Stimulated activated CD4-positive, alpha-beta T cell treated with anti-CD3 and anti-CD28 coated beads, Interleukin-4, amount 100 ng/mL, for 1 hour (primary cell): Measurements from ENCODE around the gene SKIC2.

Source experiments
- DNase-seq: peaks from one replicate; pipeline ENCODE4 v3.0.0-alpha.2; 2020

The SKIC2 gene

DNA sequence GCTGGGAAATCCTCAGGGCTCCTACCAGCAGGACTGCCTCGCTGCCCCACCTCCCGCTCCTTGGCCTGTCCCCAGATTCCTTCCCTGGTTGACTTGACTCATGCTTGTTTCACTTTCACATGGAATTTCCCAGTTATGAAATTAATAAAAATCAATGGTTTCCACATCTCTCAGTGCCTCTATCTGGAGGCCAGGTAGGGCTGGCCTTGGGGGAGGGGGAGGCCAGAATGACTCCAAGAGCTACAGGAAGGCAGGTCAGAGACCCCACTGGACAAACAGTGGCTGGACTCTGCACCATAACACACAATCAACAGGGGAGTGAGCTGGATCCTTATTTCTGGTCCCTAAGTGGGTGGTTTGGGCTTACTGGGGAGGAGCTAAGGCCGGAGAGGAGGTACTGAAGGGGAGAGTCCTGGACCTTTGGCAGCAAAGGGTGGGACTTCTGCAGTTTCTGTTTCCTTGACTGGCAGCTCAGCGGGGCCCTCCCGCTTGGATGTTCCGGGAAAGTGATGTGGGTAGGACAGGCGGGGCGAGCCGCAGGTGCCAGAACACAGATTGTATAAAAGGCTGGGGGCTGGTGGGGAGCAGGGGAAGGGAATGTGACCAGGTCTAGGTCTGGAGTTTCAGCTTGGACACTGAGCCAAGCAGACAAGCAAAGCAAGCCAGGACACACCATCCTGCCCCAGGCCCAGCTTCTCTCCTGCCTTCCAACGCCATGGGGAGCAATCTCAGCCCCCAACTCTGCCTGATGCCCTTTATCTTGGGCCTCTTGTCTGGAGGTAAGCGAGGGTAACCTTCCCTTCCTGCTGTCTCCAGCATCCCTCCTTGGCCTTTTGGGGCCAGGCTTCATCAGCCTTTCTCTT is 13.2 kb upstream of the SKIC2 start, which contains the start of gene CFB:
Gene CFB, plus strand, starts transcription at position 589 of the 863 bp plus-strand sequence. Its CDS starts 127 bp downstream, at position 716.
- DNase-seq, result no peak

DNA sequence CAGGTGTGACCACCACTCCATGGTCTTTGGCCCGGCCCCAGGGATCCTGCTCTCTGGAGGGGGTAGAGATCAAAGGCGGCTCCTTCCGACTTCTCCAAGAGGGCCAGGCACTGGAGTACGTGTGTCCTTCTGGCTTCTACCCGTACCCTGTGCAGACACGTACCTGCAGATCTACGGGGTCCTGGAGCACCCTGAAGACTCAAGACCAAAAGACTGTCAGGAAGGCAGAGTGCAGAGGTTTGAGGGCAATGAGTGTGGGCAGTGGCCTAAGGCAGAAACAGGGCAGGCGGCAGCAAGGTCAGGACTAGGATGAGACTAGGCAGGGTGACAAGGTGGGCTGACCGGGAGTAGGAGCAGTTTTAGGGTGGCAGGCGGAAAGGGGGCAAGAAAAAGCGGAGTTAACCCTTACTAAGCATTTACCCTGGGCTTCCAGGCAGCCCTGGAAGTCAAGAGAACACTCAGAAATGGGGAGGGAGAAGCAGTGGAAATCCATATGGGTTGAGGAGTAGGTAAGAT is 12.5 kb upstream of the SKIC2 start:
- no peak for DNase-seq

DNA sequence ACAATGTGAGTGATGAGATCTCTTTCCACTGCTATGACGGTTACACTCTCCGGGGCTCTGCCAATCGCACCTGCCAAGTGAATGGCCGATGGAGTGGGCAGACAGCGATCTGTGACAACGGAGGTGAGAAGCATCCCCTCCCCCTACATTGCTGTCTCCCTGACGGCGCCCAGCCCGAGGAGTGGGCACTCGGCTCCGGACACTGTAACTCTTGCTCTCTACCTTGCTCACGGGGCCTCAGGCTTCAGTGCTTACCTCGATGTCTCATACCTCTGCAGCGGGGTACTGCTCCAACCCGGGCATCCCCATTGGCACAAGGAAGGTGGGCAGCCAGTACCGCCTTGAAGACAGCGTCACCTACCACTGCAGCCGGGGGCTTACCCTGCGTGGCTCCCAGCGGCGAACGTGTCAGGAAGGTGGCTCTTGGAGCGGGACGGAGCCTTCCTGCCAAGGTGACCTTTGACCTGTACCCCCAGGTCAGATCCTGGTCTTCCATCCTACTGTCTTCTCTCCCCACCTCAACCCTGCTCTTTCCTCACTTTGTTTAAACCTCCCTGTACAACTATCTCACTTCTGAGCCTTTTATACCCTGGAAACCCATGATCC is 11.8 kb upstream of the SKIC2 start:
- DNase-seq, result no peak

DNA sequence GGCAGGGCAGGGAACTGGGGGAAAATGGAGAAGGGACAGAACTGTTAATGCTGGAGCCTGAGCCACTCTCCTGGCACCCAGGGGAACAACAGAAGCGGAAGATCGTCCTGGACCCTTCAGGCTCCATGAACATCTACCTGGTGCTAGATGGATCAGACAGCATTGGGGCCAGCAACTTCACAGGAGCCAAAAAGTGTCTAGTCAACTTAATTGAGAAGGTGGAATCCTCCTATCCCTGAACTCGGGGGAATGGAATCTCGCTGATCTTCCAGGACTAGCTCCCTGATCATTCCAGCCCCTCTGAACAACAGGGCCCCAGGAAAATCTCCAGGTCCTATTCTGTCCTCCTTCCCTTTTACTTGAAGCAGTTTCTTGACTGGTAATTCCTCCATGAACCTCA is 11.1 kb upstream of the SKIC2 start:
- no peak for DNase-seq

DNA sequence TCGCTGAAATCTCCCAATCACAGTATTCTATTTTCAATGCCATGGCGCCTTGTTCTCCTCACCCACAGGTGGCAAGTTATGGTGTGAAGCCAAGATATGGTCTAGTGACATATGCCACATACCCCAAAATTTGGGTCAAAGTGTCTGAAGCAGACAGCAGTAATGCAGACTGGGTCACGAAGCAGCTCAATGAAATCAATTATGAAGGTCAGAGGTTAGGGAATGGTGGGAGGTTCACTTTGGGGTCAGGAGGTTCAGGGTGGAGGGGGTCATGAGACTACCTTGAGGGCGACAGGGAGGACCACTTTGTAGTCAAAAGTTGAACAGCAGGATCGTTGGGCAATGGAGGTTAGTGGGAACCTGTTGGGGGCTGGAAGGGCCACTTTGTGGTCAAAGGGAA is 10.7 kb upstream of the SKIC2 start:
- DNase-seq, result no peak

DNA sequence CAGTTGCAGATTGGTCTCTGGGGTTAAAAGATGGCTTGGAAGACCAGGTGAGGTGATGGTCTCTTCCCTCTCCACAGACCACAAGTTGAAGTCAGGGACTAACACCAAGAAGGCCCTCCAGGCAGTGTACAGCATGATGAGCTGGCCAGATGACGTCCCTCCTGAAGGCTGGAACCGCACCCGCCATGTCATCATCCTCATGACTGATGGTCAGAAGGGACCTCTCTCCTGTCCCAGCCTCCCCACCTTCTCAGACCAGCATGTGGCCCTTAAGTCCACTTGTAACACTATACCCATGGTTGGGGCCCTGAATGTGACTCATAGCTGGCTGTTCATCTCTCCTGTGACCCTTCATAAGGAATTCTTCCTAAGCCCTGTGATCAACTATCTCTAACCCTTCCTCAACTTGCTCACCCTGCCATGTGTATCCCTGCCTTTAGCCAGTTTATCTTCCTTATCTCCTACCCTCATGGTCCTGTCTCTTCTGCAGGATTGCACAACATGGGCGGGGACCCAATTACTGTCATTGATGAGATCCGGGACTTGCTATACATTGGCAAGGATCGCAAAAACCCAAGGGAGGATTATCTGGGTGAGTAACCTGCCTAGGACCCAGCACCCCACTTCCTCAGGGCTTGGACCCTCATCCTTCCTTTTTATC is 10.1 kb upstream of the SKIC2 start:
- DNase-seq, result no peak

DNA sequence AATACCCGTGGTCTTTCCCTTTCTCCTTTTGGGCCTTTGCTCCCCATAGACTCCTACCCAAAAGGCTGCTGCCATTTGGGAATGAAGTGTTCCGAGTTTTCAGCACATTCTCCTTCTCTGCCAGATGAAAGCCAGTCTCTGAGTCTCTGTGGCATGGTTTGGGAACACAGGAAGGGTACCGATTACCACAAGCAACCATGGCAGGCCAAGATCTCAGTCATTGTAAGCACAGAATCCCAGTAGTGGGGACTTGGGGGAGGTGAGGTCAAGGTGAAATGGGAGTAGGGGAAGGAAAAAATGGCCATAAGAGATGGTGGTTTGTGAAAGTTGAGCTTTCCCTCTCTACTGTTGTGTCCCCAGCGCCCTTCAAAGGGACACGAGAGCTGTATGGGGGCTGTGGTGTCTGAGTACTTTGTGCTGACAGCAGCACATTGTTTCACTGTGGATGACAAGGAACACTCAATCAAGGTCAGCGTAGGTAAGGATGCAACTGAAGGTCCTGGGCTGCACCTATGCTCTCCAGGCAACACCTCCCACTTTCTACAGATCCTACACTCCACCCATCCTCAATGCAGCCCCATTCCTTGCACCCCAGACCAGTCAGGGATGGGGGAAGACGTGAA is 8.9 kb upstream of the SKIC2 start:
- DNase-seq, result no peak

DNA sequence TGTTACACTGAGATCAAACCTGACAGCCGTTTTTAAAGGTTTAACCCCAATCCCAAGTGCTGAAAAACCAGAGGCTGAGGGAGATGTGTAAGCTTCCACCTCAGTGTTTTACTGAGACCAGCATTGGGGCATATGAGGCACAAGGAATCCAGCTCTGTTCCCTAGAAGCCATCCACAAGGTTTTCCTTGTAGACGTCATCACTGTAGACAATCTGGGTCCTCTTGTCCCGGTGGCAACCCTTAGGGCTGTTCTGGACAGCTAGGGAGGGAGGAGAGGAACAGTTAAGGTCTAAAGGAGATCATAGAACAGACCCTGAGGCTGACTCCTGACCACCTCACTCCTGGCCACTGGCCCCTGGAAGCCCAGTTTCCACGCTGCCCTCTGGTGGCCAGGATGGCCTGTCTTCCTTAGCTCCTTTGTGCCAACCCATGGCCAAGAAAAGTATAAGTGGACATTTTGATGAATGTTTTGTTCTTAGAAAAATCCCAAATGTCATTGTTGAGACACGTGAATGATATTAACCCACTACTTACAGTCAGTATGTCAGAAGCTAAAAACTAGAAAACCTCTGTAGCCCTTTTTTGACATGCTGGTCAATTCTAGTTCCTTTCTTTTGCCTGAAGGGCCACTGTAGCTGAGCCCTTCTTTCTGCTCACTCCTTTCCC is 6.7 kb upstream of the SKIC2 start:
- peak; percentile 44 for DNase-seq

DNA sequence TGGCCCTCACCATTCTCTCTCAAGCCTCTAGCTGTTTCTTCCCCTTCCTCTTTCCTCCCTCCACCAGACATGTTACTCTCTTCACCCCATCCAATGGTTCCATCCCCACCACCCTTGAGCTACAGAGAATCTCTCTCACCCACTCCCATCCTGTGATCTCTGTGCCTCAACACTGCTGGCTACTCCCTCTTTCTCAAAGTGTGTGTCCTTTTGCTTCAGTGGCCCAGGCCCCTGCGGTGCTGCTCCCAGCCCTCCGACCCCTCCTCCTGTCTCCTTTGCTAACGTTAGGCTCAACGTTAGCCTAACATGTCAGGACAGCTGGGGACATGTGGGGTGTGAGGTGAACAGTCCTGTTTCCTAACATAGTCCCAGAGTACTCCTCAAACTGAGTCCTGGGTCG is 6.1 kb upstream of the SKIC2 start:
- no peak for DNase-seq

DNA sequence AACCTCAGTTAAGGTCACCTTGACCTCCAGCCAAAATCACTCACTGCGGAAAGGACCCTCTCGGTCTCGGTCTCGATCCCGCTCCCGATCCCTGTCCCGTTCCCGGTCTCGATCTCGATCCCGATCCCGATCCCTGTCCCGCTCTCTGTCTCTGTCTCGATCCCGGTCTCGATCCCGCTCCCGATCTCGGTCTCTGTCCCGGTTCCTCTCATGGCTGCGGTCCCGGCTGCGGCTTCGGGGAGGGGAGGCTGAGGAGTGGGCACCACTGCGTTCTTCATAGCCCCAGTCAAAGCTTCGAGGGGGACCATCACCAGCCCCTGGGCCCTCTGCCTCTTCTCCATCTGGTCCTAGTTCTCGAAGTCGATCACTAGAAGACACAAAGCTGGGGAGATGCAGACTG is 4.5 kb upstream of the SKIC2 start:
- no peak for DNase-seq

DNA sequence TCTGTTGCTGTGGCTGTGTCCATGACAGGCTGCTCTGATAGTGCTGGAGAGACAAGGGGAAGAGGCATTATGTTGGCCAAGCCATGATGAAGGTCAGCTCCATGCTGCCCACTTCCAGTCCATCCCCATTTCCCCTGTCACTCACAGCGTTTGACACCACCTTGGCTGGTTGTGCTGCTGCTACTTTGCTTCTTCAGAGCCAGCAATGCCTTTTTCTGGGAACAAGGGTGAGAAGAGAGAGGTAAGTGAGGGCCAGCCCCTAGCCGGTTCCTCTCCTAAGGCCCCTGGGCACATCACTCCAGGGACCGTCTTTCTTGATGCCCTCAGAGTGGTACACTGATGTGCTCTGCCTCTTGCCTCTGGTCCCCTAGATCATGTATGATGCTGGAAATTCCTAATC is 2.2 kb upstream of the SKIC2 start:
- DNase-seq, result no peak

DNA sequence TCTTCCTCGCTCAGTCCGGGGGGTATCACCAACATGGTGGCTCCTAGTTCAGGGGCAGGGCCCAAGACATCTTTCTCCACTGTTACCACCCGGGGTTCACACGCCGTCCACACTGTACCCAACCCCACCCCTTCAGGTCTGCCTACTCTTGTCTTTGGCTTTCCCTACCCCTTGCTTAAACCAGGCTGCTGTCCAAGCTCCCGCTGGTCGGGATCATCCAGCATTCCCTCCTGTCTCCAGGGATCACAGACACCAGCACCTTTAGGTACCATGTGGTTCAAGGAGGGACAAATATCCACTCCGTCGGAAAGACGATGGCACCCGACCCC is 599 bp upstream of the SKIC2 start:
- DNase-seq, result no peak

DNA sequence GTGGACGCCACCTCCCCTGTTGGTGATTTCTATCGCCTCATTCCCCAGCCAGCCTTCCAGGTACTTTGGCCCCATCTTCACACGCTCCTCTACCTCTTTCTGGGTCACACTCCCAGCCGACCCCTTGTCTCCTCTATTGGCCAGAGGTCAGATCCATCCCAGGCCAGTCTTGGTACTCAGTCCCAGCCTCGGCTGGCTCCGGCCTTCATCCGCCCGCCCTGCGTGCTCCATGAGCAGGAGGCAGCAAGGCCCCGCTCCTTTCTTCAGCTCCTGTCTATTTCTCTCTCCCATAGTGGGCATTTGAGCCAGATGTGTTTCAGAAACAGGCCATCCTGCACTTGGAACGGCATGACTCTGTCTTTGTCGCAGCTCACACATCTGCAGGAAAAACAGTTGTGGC is 2.6 kb downstream of the SKIC2 start:
- DNase-seq, result no peak

DNA sequence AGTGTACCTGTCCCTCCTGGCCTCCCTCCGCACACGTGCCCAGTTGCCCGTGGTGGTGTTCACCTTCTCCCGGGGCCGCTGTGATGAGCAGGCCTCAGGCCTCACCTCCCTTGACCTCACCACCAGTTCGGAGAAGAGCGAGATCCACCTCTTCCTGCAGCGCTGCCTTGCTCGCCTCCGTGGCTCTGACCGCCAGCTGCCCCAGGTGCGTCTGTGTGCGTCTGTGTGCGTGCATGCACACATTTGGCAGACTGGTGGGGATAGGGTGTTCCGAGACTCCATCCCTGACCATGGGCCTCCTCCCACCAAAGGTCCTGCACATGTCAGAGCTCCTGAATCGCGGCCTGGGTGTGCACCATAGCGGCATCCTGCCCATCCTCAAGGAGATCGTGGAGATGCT is 4.9 kb downstream of the SKIC2 start:
- no peak for DNase-seq

DNA sequence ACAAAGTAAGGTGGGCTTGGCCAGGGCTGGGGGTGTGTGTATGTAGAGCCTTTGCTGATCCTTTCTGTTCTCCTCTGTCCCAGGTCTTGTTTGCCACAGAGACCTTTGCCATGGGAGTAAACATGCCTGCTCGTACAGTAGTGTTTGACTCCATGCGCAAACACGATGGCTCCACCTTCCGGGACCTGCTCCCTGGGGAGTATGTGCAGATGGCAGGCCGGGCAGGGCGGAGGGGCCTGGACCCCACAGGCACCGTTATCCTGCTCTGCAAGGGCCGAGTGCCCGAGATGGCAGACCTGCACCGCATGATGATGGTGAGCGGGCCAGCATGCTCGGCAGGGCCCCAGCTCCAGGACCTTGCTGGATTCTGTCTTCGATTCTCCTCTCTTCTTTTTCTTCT is 6.7 kb downstream of the SKIC2 start:
- DNase-seq, result no peak

DNA sequence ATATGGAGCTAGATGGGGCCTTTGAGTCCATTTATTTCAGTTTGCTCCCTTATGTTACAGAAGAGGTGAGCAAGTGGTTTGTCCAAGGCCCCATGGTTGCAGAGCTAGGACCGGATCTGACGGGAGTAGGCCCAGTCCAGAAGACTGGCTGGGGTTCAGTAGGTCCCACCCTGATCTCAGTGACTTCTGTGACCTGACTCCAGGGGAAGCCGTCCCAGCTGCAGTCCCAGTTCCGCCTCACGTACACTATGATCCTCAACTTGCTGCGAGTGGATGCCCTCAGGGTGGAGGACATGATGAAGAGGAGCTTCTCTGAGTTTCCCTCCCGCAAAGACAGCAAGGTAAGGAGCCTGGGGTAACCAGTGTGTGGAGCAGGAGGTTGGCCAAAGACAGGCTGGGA is 7.5 kb downstream of the SKIC2 start:
- no peak for DNase-seq

DNA sequence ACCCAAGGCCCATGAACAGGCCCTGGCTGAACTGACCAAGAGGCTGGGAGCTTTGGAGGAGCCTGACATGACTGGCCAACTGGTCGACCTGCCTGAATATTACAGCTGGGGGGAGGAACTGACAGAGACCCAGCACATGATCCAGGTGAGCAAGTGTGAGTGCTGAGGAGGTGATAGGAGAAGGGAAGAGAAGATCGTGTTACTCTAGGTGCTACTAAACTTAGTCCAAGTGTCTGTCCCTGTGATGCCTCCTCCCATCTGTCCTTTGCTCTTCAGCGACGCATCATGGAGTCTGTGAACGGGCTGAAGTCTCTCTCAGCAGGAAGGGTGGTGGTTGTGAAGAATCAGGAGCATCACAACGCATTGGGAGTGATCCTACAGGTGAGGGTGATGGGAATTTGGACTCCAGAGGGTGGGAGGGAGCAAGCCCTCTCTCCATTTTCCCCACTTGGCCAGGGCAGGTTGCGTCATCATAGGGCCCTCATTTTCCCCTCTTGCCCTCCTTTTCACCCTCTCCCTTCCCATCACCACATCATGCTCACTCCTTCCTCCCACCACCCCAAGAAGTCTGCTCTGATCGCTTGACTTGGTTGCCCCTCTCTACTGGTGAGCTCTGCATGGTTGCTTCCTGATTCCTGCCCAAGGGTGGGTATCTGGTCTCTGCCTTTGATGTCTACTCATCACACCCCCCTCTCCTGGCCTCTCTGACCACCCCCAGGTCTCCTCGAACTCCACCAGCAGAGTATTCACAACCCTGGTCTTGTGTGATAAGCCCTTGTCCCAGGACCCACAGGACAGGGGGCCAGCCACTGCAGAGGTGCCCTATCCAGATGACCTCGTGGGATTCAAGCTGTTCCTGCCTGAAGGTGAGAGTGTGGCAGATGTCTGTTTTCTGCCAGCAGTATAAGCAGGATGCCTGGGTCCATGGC is 8.3 kb downstream of the SKIC2 start:
- no peak for DNase-seq

DNA sequence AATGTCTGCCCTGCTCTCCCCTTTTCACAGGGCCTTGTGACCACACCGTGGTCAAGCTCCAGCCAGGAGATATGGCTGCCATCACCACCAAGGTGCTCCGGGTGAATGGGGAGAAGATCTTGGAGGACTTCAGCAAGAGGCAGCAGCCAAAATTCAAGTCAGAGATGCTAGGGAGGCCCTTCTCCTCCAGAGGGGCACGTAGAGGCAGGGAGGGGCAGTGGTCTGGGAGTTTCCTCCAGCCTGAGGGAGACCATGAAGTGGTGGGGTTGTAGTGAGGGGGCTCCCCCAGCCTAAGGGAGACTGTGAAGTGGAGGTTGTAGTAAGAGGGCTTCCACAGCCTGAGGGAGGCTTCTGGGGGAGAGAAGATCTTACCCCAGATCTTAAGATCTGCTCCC is 8.9 kb downstream of the SKIC2 start:
- DNase-seq, result no peak

DNA sequence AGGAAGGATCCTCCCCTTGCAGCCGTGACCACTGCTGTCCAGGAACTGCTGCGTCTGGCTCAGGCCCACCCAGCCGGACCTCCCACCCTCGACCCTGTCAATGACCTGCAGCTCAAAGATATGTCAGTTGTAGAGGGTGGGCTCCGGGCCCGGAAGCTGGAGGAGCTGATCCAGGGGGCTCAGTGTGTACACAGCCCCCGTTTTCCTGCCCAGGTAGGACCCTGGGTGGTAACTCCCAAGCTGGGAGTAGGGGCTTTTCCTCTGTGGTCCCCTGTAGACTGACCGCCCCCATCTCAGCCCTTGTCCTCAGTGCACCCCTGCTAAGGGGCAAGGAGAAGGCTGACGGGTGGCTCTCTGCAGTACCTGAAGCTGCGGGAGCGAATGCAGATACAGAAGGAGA is 9.4 kb downstream of the SKIC2 start:
- DNase-seq, result no peak

DNA sequence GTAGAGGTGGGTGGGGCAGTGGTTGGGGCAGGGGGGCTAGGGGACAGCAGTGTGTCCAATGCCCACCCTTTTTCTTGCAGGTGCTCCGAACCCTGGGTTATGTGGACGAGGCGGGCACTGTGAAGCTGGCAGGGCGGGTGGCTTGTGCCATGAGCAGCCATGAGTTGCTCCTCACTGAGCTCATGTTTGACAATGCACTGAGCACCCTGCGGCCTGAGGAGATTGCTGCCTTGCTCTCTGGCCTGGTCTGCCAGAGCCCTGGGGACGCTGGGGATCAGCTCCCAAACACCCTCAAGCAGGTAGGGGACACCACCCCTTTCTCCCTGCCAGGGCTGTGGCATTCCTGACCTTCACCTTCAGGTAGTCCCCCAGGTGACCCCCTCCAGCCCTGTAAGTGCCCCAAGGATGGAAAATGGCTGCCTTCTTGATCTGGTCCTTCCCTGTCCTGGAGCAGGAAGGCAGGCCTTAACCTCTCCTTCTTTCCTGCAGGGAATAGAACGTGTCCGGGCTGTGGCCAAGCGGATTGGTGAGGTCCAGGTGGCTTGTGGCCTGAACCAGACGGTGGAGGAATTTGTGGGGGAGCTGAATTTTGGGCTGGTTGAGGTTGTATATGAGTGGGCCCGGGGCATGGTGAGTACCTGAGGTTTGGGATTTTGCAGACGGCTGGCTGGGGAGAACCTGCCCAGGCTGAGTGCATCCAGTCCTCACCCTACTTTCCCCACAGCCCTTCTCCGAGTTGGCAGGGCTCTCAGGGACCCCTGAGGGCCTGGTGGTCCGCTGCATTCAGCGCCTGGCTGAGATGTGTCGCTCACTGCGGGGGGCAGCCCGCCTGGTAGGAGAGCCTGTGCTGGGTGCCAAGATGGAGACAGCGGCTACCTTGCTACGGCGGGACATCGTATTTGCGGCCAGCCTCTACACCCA is 10.1 kb downstream of the SKIC2 start:
- DNase-seq, result no peak
